ENCODE data around the gene TAF6L. TPM values are rescaled to one million over a fixed set of nuclear protein-coding genes. Genes with fewer than 3 reads are reported as not detected.

Gene TAF6L
- total and polyA plus RNA-seq, 2 of the 8 experiments (the other 6 are each of a cell fraction or from before 2014, with no cell fraction given) = 24.8 to 31.9 TPM

- Histone ChIP-seq H2BK12ac (ENCODE audit: low read depth, low read length) (no peak overlapping the region), H3K9ac (replicated peaks in 1 of 4; ENCODE audit: extremely low read depth in 1 of 4, low read depth in 3 of 4, low read length in 3 of 4) (no peak overlapping the region; a peak in 3 of 7 replicates), H3K36me3 (ENCODE audit: control insufficient read depth in 2 of 4, insufficient read depth in 4 of 4, low read length in 3 of 4) (peaks cover 3 to 15% (median 10%) of the 10 kb centered on the region in 4 experiments), H3K4ac (replicated peaks; ENCODE audit: insufficient read length, low read depth, low read length) (no peak overlapping the region), H3K9me3 (ENCODE audit: insufficient read depth in 2 of 2, low read depth in 1 of 2, low read length in 1 of 2) (no peaks in the 10 kb centered on the region), H3K23ac (ENCODE audit: insufficient read length) (no peak overlapping the region), H4K5ac (ENCODE audit: insufficient read length, low read depth, low read length) (no peak overlapping the region), H4K8ac (ENCODE audit: extremely low read depth, insufficient read depth, low read length) (no peak overlapping the region), H3K27ac (ENCODE audit: low read depth, low read length) (no peak overlapping the region), H2BK120ac (replicated peaks; ENCODE audit: low read depth, low read length) (no peak overlapping the region), H3K18ac (ENCODE audit: extremely low read depth, low read length) (no peak overlapping the region), H2BK20ac (ENCODE audit: low read length) (no peak overlapping the region), H2AFZ (ENCODE audit: low read length) (no peak overlapping the region), H3K4me3 (ENCODE audit: extremely low read depth in 1 of 4, insufficient read depth in 2 of 4, low read depth in 3 of 4, low read length in 4 of 4) (peak overlapping the region in 1 of 4 experiments; percentile 78; a peak in 3 of 8 replicates), H3K79me1 (ENCODE audit: low read depth, low read length) (peaks cover 6% of the 10 kb centered on the region; the same call in 1 of the 2 replicates), H3K14ac (ENCODE audit: insufficient read length) (no peak overlapping the region), H2BK5ac (ENCODE audit: low read depth, low read length) (no peak overlapping the region), H3K4me1 (replicated peaks in 1 of 4; ENCODE audit: control insufficient read depth in 3 of 4, insufficient read depth in 4 of 4, low read length in 3 of 4) (peaks cover 0 to 5% (median under 1%) of the 10 kb centered on the region in 4 experiments; a peak in 1 of 7 replicates), H2AK5ac (ENCODE audit: low read depth, low read length) (no peak overlapping the region), H3K4me2 (ENCODE audit: insufficient read depth in 1 of 2, low read depth in 2 of 2, low read length in 2 of 2) (peak overlapping the region; percentile 81 to 93; a peak in 2 of 4 replicates), H3K56ac (replicated peaks; ENCODE audit: insufficient read length, low read depth, low read length) (no peak overlapping the region), H3K23me2 (ENCODE audit: low read depth, low read length) (peaks cover 4% of the 10 kb centered on the region; the same call in 1 of the 2 replicates), H4K20me1 (replicated peaks in 1 of 2; ENCODE audit: control insufficient read depth in 1 of 2, insufficient read depth in 2 of 2, low read length in 2 of 2) (peaks cover 0 to 2% of the 10 kb centered on the region in 2 experiments), H3K27me3 (replicated peaks in 1 of 4; ENCODE audit: control insufficient read depth in 3 of 4, extremely low read depth in 1 of 4, insufficient read depth in 3 of 4, low read length in 3 of 4) (no peaks in the 10 kb centered on the region), H3K79me2 (ENCODE audit: control insufficient read depth in 1 of 2, insufficient read depth in 2 of 2, low read length in 2 of 2) (peaks cover 5 to 18% of the 10 kb centered on the region in 2 experiments; a peak in 3 of 4 replicates), H4K91ac (replicated peaks; ENCODE audit: insufficient read length, low read length) (no peak overlapping the region), H2BK15ac (ENCODE audit: low read length) (no peak overlapping the region)
- 87% methylated on average over 5 of the region's 5 CpGs; no CpG with 5 or more reads in 1 of the 2 experiments for WGBS, 2 experiments (ENCODE audit: extremely low coverage in 1 of 2, insufficient coverage in 1 of 2, insufficient read length in 1 of 2, insufficient replicate concordance in 2 of 2, low coverage in 1 of 2, low lambda C conversion rate in 2 of 2, missing lambda C conversion rate in 1 of 2)
- no peak for TF ChIP-seq JUND (IDR thresholded peaks at IDR 0.05; ENCODE audit: low read length)
- TF ChIP-seq CEBPB (IDR thresholded peaks at IDR 0.05; ENCODE audit: low read depth, low read length) = peak; percentile 64; the same call in 1 of the 2 replicates
- POLR2A ChIA-PET (ENCODE audit: partially characterized antibody) = interaction anchor here (0.6 to 10.0 kb wide), 35 partner anchors 9 to 1538 kb away, joined by 3 to 251 read pairs (median 8); partner anchors contain the start of genes B3GAT3, BSCL2, C11orf98 and CSKMT
- FAIRE-seq (no peak), DNase-seq (ENCODE audit: low read depth in 1 of 2, low spot score in 2 of 2) (no peak)
- CTCF ChIA-PET (ENCODE audit: partially characterized antibody) = interaction anchor here (1.0 to 1.7 kb wide), 8 partner anchors 10 to 68 kb away, joined by 3 to 5 read pairs (median 3); partner anchors contain the start of genes TMEM179B and TMEM223
Measured at GRCh38 chr11:62806611-62807121, 35.5 kb downstream of the TAF6L start.

All from H1 (cell line).